ENCODE measurements around the gene DDIT3. TPM values are rescaled to one million over a fixed set of nuclear protein-coding genes. Genes with fewer than 3 reads are reported as not detected.

The DDIT3 gene
- total and polyA plus RNA-seq, 2 of the 13 experiments (the other 11 are each of a cell fraction or from before 2014, with no cell fraction given), result 27.5 to 48.7 TPM

DNA sequence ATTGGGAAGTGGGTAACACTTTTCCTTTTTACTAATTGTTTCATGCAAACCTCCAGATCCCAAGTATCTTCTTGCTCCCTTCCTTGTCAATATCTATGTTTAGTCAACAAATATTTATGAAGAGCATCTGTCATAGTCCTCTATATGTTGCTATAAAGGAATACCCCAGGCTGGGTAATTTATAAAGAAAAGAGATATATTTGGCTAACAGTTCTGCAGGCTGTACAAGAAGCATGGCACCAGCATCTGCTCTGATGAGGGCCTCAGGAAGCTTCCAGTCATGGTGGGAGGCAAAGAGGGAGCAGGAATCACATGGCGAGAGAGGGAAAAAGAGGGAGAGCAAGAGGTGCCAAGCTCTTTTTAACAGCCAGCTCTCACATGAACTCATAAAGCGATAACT is 34.1 kb upstream of the DDIT3 start:
- POLR2A ChIA-PET, result interaction anchor here (1.1 kb wide), 1 partner anchor 21 kb away, joined by 4 read pairs; no protein-coding TSS in a partner anchor
- H4K20me1 ChIP-seq (ENCODE audit: insufficient read depth, low read length), result no peaks in the 10 kb centered on the region
- H3K27me3 ChIP-seq (ENCODE audit: control insufficient read depth in 1 of 2, insufficient read depth in 2 of 2, low read length in 2 of 2), result peaks cover 1 to 12% of the 10 kb centered on the region in 2 experiments; a peak in 3 of 5 replicates
- H3K4me3 ChIP-seq (replicated peaks in 1 of 3; ENCODE audit: insufficient read depth in 1 of 3, low read depth in 2 of 3, low read length in 3 of 3), result no peak overlapping the region
- CTCF ChIA-PET (ENCODE audit: low intra/inter-chr PET ratio, low total read pairs), result no interaction called here
- no peak for FAIRE-seq
- no peak overlapping the region for H3K4me2 ChIP-seq (ENCODE audit: low read depth, low read length)
- no peaks in the 10 kb centered on the region for H3K9me3 ChIP-seq (ENCODE audit: low read length)
- no peak overlapping the region for H3K27ac ChIP-seq (ENCODE audit: extremely low read length, insufficient read depth, low read length)
- WGBS (ENCODE audit: low lambda C conversion rate), result 82% methylated on average over 2 of the region's 2 CpGs
- DNase-seq (ENCODE audit: low spot score), result no peak
- in situ Hi-C loops (cut with HindIII; ENCODE audit: extremely low pct_ligation_motif_present, low pct_unique_long_range_greater_than_20kb), result no loop called here
- no TSS peak for BruUV-seq (replicated peaks)
- no peaks in the 10 kb centered on the region for H3K36me3 ChIP-seq (replicated peaks in 1 of 2; ENCODE audit: control insufficient read depth in 1 of 2, insufficient read depth in 2 of 2, low read length in 2 of 2)
- no peak overlapping the region for H2AFZ ChIP-seq (ENCODE audit: low read length)
- peaks cover 26% of the 10 kb centered on the region for H3K4me1 ChIP-seq (ENCODE audit: insufficient read depth, low read length)
- H3K79me2 ChIP-seq (ENCODE audit: insufficient read depth, low read length), result no peaks in the 10 kb centered on the region
- intact Hi-C loops (cut with micrococcal nuclease; ENCODE audit: unreplicated experiment), result no loop called here
- ATAC-seq, result no peak
- H3K9ac ChIP-seq (ENCODE audit: insufficient read depth, low read depth, low read length), result no peak overlapping the region
- TF ChIP-seq CREM (IDR thresholded peaks at IDR 0.05), result no peak
- no peak for TF ChIP-seq CREM (CRISPR knock-in tag; IDR thresholded peaks at IDR 0.05)
- TF ChIP-seq ZNF576 (CRISPR knock-in tag; IDR thresholded peaks at IDR 0.05), result no peak
- TF ChIP-seq IKZF4 (CRISPR knock-in tag; IDR thresholded peaks at IDR 0.05; ENCODE audit: borderline replicate concordance, low read depth, not compliant biosample characterization), result no peak
- no peak for TF ChIP-seq ZNF44 (CRISPR knock-in tag; IDR thresholded peaks at IDR 0.05)
- no peak for TF ChIP-seq ZNF33A (CRISPR knock-in tag; IDR thresholded peaks at IDR 0.05; ENCODE audit: borderline replicate concordance)
- no peak for TF ChIP-seq ZNF629 (CRISPR knock-in tag; conservative IDR thresholded peaks at IDR 0.05)
- TF ChIP-seq NFE2 (CRISPR knock-in tag; IDR thresholded peaks at IDR 0.05), result no peak
- TF ChIP-seq RFX1 (IDR thresholded peaks at IDR 0.05), result no peak
- no peak for TF ChIP-seq REL (CRISPR knock-in tag; conservative IDR thresholded peaks at IDR 0.05)
- TF ChIP-seq MTA1 (CRISPR knock-in tag; IDR thresholded peaks at IDR 0.05; ENCODE audit: borderline replicate concordance), result no peak
- no peak for TF ChIP-seq MED8 (CRISPR knock-in tag; IDR thresholded peaks at IDR 0.05; ENCODE audit: insufficient replicate concordance)
- TF ChIP-seq ZNF484 (CRISPR knock-in tag; IDR thresholded peaks at IDR 0.05; ENCODE audit: borderline replicate concordance, low read depth), result no peak
- TF ChIP-seq, protein P1, sequence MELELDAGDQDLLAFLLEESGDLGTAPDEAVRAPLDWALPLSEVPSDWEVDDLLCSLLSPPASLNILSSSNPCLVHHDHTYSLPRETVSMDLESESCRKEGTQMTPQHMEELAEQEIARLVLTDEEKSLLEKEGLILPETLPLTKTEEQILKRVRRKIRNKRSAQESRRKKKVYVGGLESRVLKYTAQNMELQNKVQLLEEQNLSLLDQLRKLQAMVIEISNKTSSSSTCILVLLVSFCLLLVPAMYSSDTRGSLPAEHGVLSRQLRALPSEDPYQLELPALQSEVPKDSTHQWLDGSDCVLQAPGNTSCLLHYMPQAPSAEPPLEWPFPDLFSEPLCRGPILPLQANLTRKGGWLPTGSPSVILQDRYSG (CRISPR knock-in tag; IDR thresholded peaks at IDR 0.05), result no peak
- TF ChIP-seq ZMYM2 (CRISPR knock-in tag; IDR thresholded peaks at IDR 0.05), result no peak
- no peak for TF ChIP-seq ZNF446 (CRISPR knock-in tag; IDR thresholded peaks at IDR 0.05)
- no peak for TF ChIP-seq ZBTB7B (CRISPR knock-in tag; IDR thresholded peaks at IDR 0.05)
- no peak for TF ChIP-seq ZSCAN12 (CRISPR knock-in tag; IDR thresholded peaks at IDR 0.05)
- TF ChIP-seq HOXD1 (CRISPR knock-in tag; IDR thresholded peaks at IDR 0.05), result no peak

Measured in HepG2 (cell line).